Measurements from ENCODE around the gene UGT2A1. TPM values are rescaled to one million over a fixed set of nuclear protein-coding genes. Genes with fewer than 3 reads are reported as not detected.

Gene UGT2A1
- polyA plus RNA-seq = not detected in 2 replicates

GRCh38 chr4:69653147-69653546 is at the start of gene UGT2A1:
TSS of gene UGT2A1 (minus strand) at chr4:69653247. CDS start at chr4:69647644, 5,603 bp downstream.

DNA sequence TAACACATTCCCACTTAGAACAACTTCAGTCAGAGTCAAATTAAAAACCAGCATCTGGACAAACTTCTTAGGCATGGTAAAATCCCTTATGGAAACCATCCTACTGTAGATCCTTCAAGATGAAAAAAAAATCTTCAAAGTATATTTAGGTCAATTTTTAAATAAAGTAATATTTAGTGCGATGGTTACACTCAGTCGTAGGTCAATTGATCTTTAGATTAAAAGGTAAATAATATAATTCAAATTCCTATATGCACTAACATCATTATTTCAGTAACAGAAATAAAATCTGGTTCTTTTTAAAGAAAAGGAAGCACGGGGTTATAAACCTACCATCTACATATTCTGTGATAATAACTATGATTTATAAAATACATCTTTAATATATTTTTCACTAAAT is 13.5 kb downstream of the UGT2A1 start, which contains the start of gene UGT2A2:
UGT2A2 (minus strand) TSS at position 101 of the 400 bp plus-strand sequence; CDS start at position 99, 2 bp downstream.

Other genes with a start within 250 kb of the UGT2A1 start
- not detected in 2 replicates for gene UGT2B4, start 157.3 kb downstream of the UGT2A1 start, polyA plus RNA-seq
- gene UGT2A2, start 13.6 kb downstream of the UGT2A1 start, polyA plus RNA-seq = not detected in 2 replicates
- gene SULT1B1, start 107.4 kb upstream of the UGT2A1 start, polyA plus RNA-seq = 0.03 and 0.17 TPM in 2 replicates
- gene SULT1E1, start 206.9 kb upstream of the UGT2A1 start, polyA plus RNA-seq = not detected in 2 replicates